HCT116 (cell line): ENCODE data around the gene GALR3. TPM values are rescaled to one million over a fixed set of nuclear protein-coding genes. Genes with fewer than 3 reads are reported as not detected.
A peak's percentile ranks its signal among the peaks of the same experiment; 100 is the strongest.

ENCODE experiments used
- CBX3 ChIP-seq: IDR thresholded peaks from 2 replicates; pipeline ENCODE4 v1.6.1; 2012; ENCODE audit warnings: low read depth
- ELF1 ChIP-seq: IDR thresholded peaks from 2 replicates; pipeline ENCODE4 v1.6.1; 2012; ENCODE audit warnings: low read depth, borderline replicate concordance
- EZH2 ChIP-seq: fragments of 200-600 bp; sonication (generic); IDR thresholded peaks from 2 replicates; pipeline ENCODE4 v1.6.1; 2017; ENCODE audit warnings: antibody characterized with exemption, mixed run types
- EZH2phosphoT487 ChIP-seq: fragments of 200-600 bp; IDR thresholded peaks from 2 replicates; pipeline ENCODE4 v1.6.1; 2018; ENCODE audit warnings: antibody characterized with exemption, borderline replicate concordance
- POLR2AphosphoS5 ChIP-seq: IDR thresholded peaks from 2 replicates; pipeline ENCODE4 v1.6.1; 2011; ENCODE audit warnings: mild to moderate bottlenecking, low read depth, low read length, moderate library complexity
- RAD21 ChIP-seq: IDR thresholded peaks from 2 replicates; pipeline ENCODE4 v1.6.1; 2012; ENCODE audit warnings: low read depth, mild to moderate bottlenecking
- SIN3A ChIP-seq: IDR thresholded peaks from 2 replicates; pipeline ENCODE4 v1.6.1; 2012; ENCODE audit warnings: low read depth
- SP1 ChIP-seq: IDR thresholded peaks from 2 replicates; pipeline ENCODE4 v1.6.1; 2012; ENCODE audit warnings: low read depth
- SRF ChIP-seq: IDR thresholded peaks from 2 replicates; pipeline ENCODE4 v1.6.1; 2012; ENCODE audit warnings: low read depth
- ZFX ChIP-seq: fragments of 450-650 bp; IDR thresholded peaks from 2 replicates; pipeline ENCODE4 v1.6.1; 2017
- ZNF274 ChIP-seq: fragments of 200-500 bp; sonication (Bioruptor generic); IDR thresholded peaks from 2 replicates; pipeline ENCODE4 v1.6.1; 2014; ENCODE audit warnings: mild to moderate bottlenecking, low read depth, low read length, inconsistent platforms
- total RNA-seq: library from RNA; stranded (reverse); gene quantifications from one replicate; pipeline ENCODE4 v1.2.1, GENCODE V29; 2021; ENCODE audit not compliant: unreplicated experiment
- TF ChIP-seq, protein P1 (sequence below): IDR thresholded peaks from 2 replicates; pipeline ENCODE4 v1.6.1; 2012; ENCODE audit warnings: low read depth
- TF ChIP-seq, protein P2 (sequence below): IDR thresholded peaks from 2 replicates; pipeline ENCODE4 v1.6.1; 2012
- TF ChIP-seq, protein P3 (sequence below): IDR thresholded peaks from 2 replicates; pipeline ENCODE4 v1.6.1; 2012

Gene GALR3
- total RNA-seq, 1 experiment from 2014 or later: 0.32 TPM

- TF ChIP-seq, protein P1, sequence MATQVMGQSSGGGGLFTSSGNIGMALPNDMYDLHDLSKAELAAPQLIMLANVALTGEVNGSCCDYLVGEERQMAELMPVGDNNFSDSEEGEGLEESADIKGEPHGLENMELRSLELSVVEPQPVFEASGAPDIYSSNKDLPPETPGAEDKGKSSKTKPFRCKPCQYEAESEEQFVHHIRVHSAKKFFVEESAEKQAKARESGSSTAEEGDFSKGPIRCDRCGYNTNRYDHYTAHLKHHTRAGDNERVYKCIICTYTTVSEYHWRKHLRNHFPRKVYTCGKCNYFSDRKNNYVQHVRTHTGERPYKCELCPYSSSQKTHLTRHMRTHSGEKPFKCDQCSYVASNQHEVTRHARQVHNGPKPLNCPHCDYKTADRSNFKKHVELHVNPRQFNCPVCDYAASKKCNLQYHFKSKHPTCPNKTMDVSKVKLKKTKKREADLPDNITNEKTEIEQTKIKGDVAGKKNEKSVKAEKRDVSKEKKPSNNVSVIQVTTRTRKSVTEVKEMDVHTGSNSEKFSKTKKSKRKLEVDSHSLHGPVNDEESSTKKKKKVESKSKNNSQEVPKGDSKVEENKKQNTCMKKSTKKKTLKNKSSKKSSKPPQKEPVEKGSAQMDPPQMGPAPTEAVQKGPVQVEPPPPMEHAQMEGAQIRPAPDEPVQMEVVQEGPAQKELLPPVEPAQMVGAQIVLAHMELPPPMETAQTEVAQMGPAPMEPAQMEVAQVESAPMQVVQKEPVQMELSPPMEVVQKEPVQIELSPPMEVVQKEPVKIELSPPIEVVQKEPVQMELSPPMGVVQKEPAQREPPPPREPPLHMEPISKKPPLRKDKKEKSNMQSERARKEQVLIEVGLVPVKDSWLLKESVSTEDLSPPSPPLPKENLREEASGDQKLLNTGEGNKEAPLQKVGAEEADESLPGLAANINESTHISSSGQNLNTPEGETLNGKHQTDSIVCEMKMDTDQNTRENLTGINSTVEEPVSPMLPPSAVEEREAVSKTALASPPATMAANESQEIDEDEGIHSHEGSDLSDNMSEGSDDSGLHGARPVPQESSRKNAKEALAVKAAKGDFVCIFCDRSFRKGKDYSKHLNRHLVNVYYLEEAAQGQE: no peak
- TF ChIP-seq, protein P2, sequence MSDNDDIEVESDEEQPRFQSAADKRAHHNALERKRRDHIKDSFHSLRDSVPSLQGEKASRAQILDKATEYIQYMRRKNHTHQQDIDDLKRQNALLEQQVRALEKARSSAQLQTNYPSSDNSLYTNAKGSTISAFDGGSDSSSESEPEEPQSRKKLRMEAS: peak; percentile 79
- TF ChIP-seq ZNF274 (no peak), CBX3 (no peak), EZH2 (no peak), RAD21 (no peak), SP1 (no peak), POLR2AphosphoS5 (peak; percentile 96), SIN3A (peak; percentile 72), ELF1 (peak; percentile 85; the same call in 1 of the 2 replicates), ZFX (peak; percentile 73; the same call in 1 of the 2 replicates), SRF (no peak; the same call in 1 of the 2 replicates), EZH2phosphoT487 (no peak)
- TF ChIP-seq, protein P3, sequence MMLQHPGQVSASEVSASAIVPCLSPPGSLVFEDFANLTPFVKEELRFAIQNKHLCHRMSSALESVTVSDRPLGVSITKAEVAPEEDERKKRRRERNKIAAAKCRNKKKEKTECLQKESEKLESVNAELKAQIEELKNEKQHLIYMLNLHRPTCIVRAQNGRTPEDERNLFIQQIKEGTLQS: no peak
Measured at GRCh38 chr22:37849089-37849751, 26.0 kb downstream of the GALR3 start, which contains the start of gene EIF3L (continued).
